SU-DHL-6 (cell line): Measurements from ENCODE around the gene KANSL3.

Source experiments
- H2AFZ ChIP-seq: fragments of 200-600 bp; sonication (generic); 2 replicates; pipeline ENCODE4 v1.6.1; 2014; ENCODE audit warnings: low read depth, mild to moderate bottlenecking, moderate library complexity, mixed read lengths, antibody characterized with exemption, low read length; ENCODE audit not compliant: severe bottlenecking
- H3F3A ChIP-seq: fragments of 200-600 bp; shearing (Covaris generic); 2 replicates; pipeline ENCODE4 v1.6.0; 2016; ENCODE audit warnings: antibody characterized with exemption, mild to moderate bottlenecking; ENCODE audit not compliant: insufficient read depth
- H3K27ac ChIP-seq: fragments of 200-600 bp; sonication (generic); 2 replicates; pipeline ENCODE4 v1.5.1; 2016; ENCODE audit warnings: low read depth, mild to moderate bottlenecking, low read length, moderate library complexity, mixed read lengths
- H3K27me3 ChIP-seq: fragments of 200-600 bp; sonication (generic), shearing (Covaris generic); 2 replicates; pipeline ENCODE4 v1.6.0; 2014; ENCODE audit warnings: mild to moderate bottlenecking, low read length
- H3K36me3 ChIP-seq: fragments of 200-600 bp; sonication (generic); 2 replicates; pipeline ENCODE4 v1.6.1; 2014; ENCODE audit warnings: mild to moderate bottlenecking, low read length, mixed read lengths
- H3K4me2 ChIP-seq: fragments of 300-600, 200-600 bp; shearing (Covaris generic), sonication (generic); 2 replicates; pipeline ENCODE4 v1.6.0; 2014; ENCODE audit warnings: low read length, low read depth, mild to moderate bottlenecking; ENCODE audit not compliant: poor library complexity, severe bottlenecking
- H3K4me3 ChIP-seq: fragments of 200-600 bp; sonication (generic); 2 replicates; pipeline ENCODE4 v1.5.1; 2014; ENCODE audit warnings: antibody characterized with exemption, low read length, mild to moderate bottlenecking, mixed read lengths; ENCODE audit not compliant: insufficient read depth, poor library complexity, severe bottlenecking
- H3K79me2 ChIP-seq: fragments of 200-600 bp; sonication (generic); 2 replicates; pipeline ENCODE4 v1.6.1; 2014; ENCODE audit warnings: mild to moderate bottlenecking, low read length, moderate library complexity; ENCODE audit not compliant: insufficient read depth
- H3K9ac ChIP-seq: fragments of 200-600 bp; sonication (generic); 2 replicates; pipeline ENCODE4 v1.7.0; 2014; ENCODE audit warnings: mild to moderate bottlenecking, low read length
- H3K9me2 ChIP-seq: fragments of 200-600 bp; sonication (generic); replicated peaks from 2 replicates; pipeline ENCODE4 v1.6.1; 2014; ENCODE audit warnings: low read length; ENCODE audit not compliant: insufficient read depth
- H3K9me3 ChIP-seq: fragments of 200-600 bp; sonication (generic); 2 replicates; pipeline ENCODE4 v1.6.1; 2014; ENCODE audit warnings: low read length, mixed read lengths; ENCODE audit not compliant: insufficient read depth
- H4K20me1 ChIP-seq: fragments of 200-600 bp; sonication (generic); 2 replicates; pipeline ENCODE4 v1.6.1; 2014; ENCODE audit warnings: low read depth, mild to moderate bottlenecking, antibody characterized with exemption, low read length, moderate library complexity, mixed read lengths
- CTCF ChIP-seq: fragments of 200-600 bp; sonication (generic); IDR thresholded peaks from one replicate; pipeline ENCODE4 v1.5.1; 2017; ENCODE audit warnings: antibody characterized with exemption, mild to moderate bottlenecking, low read length, moderate library complexity; ENCODE audit not compliant: insufficient read depth, poor library complexity, severe bottlenecking
- EZH2phosphoT487 ChIP-seq: fragments of 200-600 bp; sonication (generic), shearing (Covaris generic); conservative IDR thresholded peaks from 2 replicates; pipeline ENCODE4 v1.6.1; 2018; ENCODE audit warnings: mild to moderate bottlenecking, antibody characterized with exemption, low read length, moderate library complexity, mixed read lengths

The KANSL3 gene

GRCh38 chr2:96633641-96634040, 4.5 kb downstream of the KANSL3 start:
- H4K20me1 ChIP-seq: no peaks in the 10 kb centered on the region
- H3K79me2 ChIP-seq: peaks cover 37% of the 10 kb centered on the region
- 0 out of 2 replicates have a peak, but pooled peaks cover 3% of the 10 kb centered on the region for H3F3A ChIP-seq
- H3K36me3 ChIP-seq: peaks cover 27% of the 10 kb centered on the region; the same call in 1 of the 2 replicates
- no peaks in the 10 kb centered on the region for H3K27me3 ChIP-seq
- H2AFZ ChIP-seq: no peak overlapping the region
- H3K9me3 ChIP-seq: no peaks in the 10 kb centered on the region
- H3K27ac ChIP-seq: no peak overlapping the region
- H3K4me2 ChIP-seq: no peak overlapping the region
- no peak overlapping the region for H3K9ac ChIP-seq
- no peaks in the 10 kb centered on the region for H3K9me2 ChIP-seq
- H3K4me3 ChIP-seq: no peak overlapping the region
- TF ChIP-seq EZH2phosphoT487 (no peak), CTCF (no peak)

GRCh38 chr2:96631804-96632435, 6.2 kb downstream of the KANSL3 start:
- no peak overlapping the region for H3K27ac ChIP-seq
- H2AFZ ChIP-seq: no peak overlapping the region
- H3K9me2 ChIP-seq: no peaks in the 10 kb centered on the region
- H3K4me3 ChIP-seq: no peak overlapping the region
- peaks cover 32% of the 10 kb centered on the region; the same call in 1 of the 2 replicates for H3K36me3 ChIP-seq
- H3F3A ChIP-seq: 0 out of 2 replicates have a peak, but pooled peaks cover 3% of the 10 kb centered on the region
- H3K4me2 ChIP-seq: no peak overlapping the region
- no peaks in the 10 kb centered on the region for H3K27me3 ChIP-seq
- TF ChIP-seq EZH2phosphoT487: no peak
- no peak for TF ChIP-seq CTCF
- no peak overlapping the region for H3K9ac ChIP-seq
- no peaks in the 10 kb centered on the region for H3K9me3 ChIP-seq
- H4K20me1 ChIP-seq: no peaks in the 10 kb centered on the region
- peaks cover 28% of the 10 kb centered on the region for H3K79me2 ChIP-seq

- Histone ChIP-seq H3K79me2 (peaks cover 4% of the 10 kb centered on the region), H3K9ac (no peak overlapping the region), H3K4me3 (no peak overlapping the region), H3K27me3 (no peaks in the 10 kb centered on the region), H2AFZ (no peak overlapping the region), H3K4me2 (no peak overlapping the region), H4K20me1 (no peaks in the 10 kb centered on the region), H3K36me3 (peaks cover 30% of the 10 kb centered on the region; the same call in 1 of the 2 replicates), H3F3A (no peaks in the 10 kb centered on the region), H3K27ac (no peak overlapping the region), H3K9me2 (no peaks in the 10 kb centered on the region), H3K9me3 (no peaks in the 10 kb centered on the region)
- TF ChIP-seq EZH2phosphoT487 (no peak), CTCF (no peak)
These were observed 11.6 kb downstream of the KANSL3 start for GRCh38 chr2:96626553-96626942.
